SK-N-SH treated with all-trans-retinoic acid at 6 μM for 48 hours (cell line): ENCODE data around the gene SETDB2.

Experiments used
- ARNTL ChIP-seq: fragments of 450-650 bp; formaldehyde crosslinking; IDR thresholded peaks from 2 replicates; pipeline ENCODE4 v1.5.0; 2020; ENCODE audit warnings: low read depth, mild to moderate bottlenecking, moderate library complexity, borderline replicate concordance
- BACH2 ChIP-seq: fragments of 250-450 bp; sonication (Bioruptor Pico); IDR thresholded peaks from 2 replicates; pipeline ENCODE4 v1.9.0; 2021; ENCODE audit warnings: mild to moderate bottlenecking, borderline replicate concordance
- CREB5 ChIP-seq: fragments of 250-450 bp; sonication (Bioruptor Pico); IDR thresholded peaks from 2 replicates; pipeline ENCODE4 v1.5.1; 2020; ENCODE audit warnings: low read depth, mild to moderate bottlenecking, moderate library complexity
- CSDC2 ChIP-seq: fragments of 250-450 bp; sonication (Bioruptor Pico); IDR thresholded peaks from 2 replicates; pipeline ENCODE4 v1.5.0; 2020; ENCODE audit warnings: mild to moderate bottlenecking, moderate library complexity
- PPARA ChIP-seq: fragments of 250-450 bp; sonication (Bioruptor Pico); IDR thresholded peaks from 2 replicates; pipeline ENCODE4 v1.5.0; 2020; ENCODE audit warnings: mild to moderate bottlenecking, borderline replicate concordance
- RARB ChIP-seq: fragments of 250-450 bp; sonication (Bioruptor Pico); IDR thresholded peaks from 2 replicates; pipeline ENCODE4 v1.8.0; 2021; ENCODE audit warnings: mild to moderate bottlenecking, moderate library complexity
- TSHZ2 ChIP-seq: fragments of 250-450 bp; sonication (Bioruptor Pico); IDR thresholded peaks from 2 replicates; pipeline ENCODE4 v1.5.0; 2020; ENCODE audit warnings: mild to moderate bottlenecking, moderate library complexity
- ZNF70 ChIP-seq: fragments of 450-650 bp; formaldehyde crosslinking; IDR thresholded peaks from 2 replicates; pipeline ENCODE4 v1.5.0; 2020; ENCODE audit warnings: mild to moderate bottlenecking, moderate library complexity
- ZNF8 ChIP-seq: fragments of 450-650 bp; formaldehyde crosslinking; IDR thresholded peaks from 2 replicates; pipeline ENCODE4 v1.5.0; 2020; ENCODE audit warnings: mild to moderate bottlenecking, moderate library complexity

- TF ChIP-seq TSHZ2 (CRISPR knock-in tag) (no peak), ARNTL (CRISPR knock-in tag) (no peak), ZNF70 (CRISPR knock-in tag) (no peak), CREB5 (CRISPR knock-in tag) (no peak), BACH2 (no peak), PPARA (no peak), CSDC2 (CRISPR knock-in tag) (no peak), ZNF8 (CRISPR knock-in tag) (no peak), RARB (no peak)
These were observed 48.1 kb upstream of the SETDB2 start for GRCh38 chr13:49395878-49396380.
